ENCODE results near the gene ARID3B. TPM values are rescaled to one million over a fixed set of nuclear protein-coding genes. Genes with fewer than 3 reads are reported as not detected.
A peak's percentile ranks its signal among the peaks of the same experiment; 100 is the strongest.

Gene ARID3B
- total RNA-seq, 1 experiment from 2014 or later = 8.1 TPM

DNA sequence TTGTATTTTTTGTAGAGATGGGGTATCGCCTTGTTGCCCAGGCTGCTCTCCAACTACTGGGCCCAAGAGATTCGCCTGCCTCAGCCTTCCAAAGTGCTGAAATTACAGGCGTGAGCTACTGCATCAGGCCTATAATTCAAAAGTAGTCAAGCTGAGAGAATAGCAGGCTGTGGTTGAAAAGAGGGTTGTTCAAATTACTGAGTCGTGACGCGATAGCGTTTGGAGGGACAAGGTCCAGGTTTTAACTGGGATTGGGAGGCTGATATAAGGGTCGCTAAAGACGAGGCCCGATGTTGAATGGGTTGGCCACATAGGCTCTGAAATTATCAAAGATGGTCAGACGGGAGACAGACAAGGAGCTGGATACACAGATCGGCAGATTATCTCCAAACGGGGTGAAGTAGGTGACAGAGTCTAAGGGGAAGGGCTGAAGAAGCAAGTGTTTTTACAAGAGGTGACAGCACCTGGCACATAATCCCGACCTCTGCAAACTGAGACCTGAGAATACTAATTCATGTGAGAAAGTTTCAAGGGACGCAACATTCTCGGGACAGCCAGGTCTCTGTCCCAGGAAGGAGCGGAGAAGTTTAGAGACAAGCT, 759 bp upstream of the ARID3B start:
- ChIA-PET CTCF (no interaction called here), RAD21 (ENCODE audit: low non-redundant PET in 1 of 2, low total read pairs in 2 of 2, uncharacterized antibody in 2 of 2, unreplicated experiment in 2 of 2) (no interaction called here)
- no peak for DNase-seq (ENCODE audit: low read depth, low spot score)

DNA sequence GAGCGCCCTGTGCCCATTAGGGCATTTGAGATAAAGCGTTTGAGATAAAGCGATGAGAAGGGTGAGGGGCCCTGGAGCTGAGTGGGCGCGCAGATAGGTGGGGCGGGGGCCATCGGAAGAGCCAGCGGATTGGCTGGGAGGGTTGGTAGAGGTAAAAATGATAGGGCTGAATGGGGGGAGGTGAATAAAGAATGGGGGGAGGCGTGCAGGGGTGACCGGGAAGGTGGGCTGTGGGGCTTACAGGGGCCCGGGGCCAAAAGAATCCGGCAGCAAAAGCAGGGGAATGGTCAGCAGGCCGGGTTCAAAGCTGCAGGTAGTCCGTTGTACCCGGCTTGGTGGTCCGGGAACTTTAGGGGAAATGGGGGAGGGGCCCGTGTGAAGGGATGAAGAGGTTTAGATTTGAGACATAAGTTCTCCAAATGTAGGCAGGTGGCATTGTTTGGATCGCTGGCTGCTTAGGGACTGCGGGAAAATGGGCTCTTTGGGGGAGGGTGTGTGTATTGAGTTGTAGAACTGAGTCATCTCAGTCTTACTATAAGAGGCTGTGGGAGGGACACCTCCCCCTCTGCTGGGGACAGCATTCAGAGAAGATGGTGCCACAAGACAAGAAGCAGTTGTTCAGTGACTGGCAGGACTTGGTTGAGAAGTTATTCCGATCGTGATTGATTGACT, 610 bp downstream of the ARID3B start:
- DNase-seq (ENCODE audit: low read depth, low spot score) (no peak), ATAC-seq (peak; percentile 5)
- intact Hi-C loops (cut with micrococcal nuclease) = loop anchor here (2.0 kb wide), 2 partner anchors 73 to 167 kb away; partner anchors contain the start of gene CLK3
- BruUV-seq (replicated peaks) = no TSS peak
- Histone ChIP-seq H3K27ac (ENCODE audit: low read depth, low read length) (peak overlapping the region; percentile 55; the same call in 1 of the 2 replicates), H2AFZ (ENCODE audit: low read depth, low read length, poor library complexity, severe bottlenecking) (no peak overlapping the region), H3K4me1 (ENCODE audit: control insufficient read depth in 1 of 2, insufficient read depth in 2 of 2, low read length in 2 of 2) (peaks cover 19 to 43% of the 10 kb centered on the region in 2 experiments), H4K20me1 (ENCODE audit: insufficient read depth) (peaks cover 11% of the 10 kb centered on the region), H3K27me3 (ENCODE audit: insufficient read depth, low read length) (peaks cover 10% of the 10 kb centered on the region; the same call in 1 of the 2 replicates), H3K79me2 (ENCODE audit: insufficient read depth, low read length) (peaks cover 30% of the 10 kb centered on the region), H3K4me3 (replicated peaks in 1 of 2; ENCODE audit: low read depth in 1 of 2, low read length in 2 of 2) (peak overlapping the region; percentile 88 to 91), H3K4me2 (ENCODE audit: low read length) (peak overlapping the region; percentile 93), H3K9ac (ENCODE audit: low read length) (peak overlapping the region; percentile 78), H3K36me3 (ENCODE audit: control insufficient read depth in 1 of 2, insufficient read depth in 2 of 2, low read length in 2 of 2) (no peaks in the 10 kb centered on the region), H3K9me2 (ENCODE audit: insufficient read depth) (no peaks in the 10 kb centered on the region), H3K9me3 (ENCODE audit: control insufficient read depth in 1 of 2, insufficient read depth in 1 of 2, low read depth in 1 of 2, low read length in 2 of 2) (no peaks in the 10 kb centered on the region)
- POLR2A ChIA-PET = interaction anchor here (1.0 to 1.4 kb wide), 3 partner anchors 15 to 80 kb away, joined by 3 to 4 read pairs (median 3); partner anchors contain the start of genes CLK3 and UBL7
- CTCF ChIA-PET = interaction anchor here (0.8 to 0.9 kb wide), 2 partner anchors 15 to 80 kb away, joined by 3 read pairs; no protein-coding TSS in a partner anchor
- RAD21 ChIA-PET (ENCODE audit: low non-redundant PET in 1 of 2, low total read pairs in 2 of 2, uncharacterized antibody in 2 of 2, unreplicated experiment in 2 of 2) = no interaction called here
- no peak for TF ChIP-seq JUND (IDR thresholded peaks at IDR 0.05)
- no peak for TF ChIP-seq ZFX (IDR thresholded peaks at IDR 0.05)
- TF ChIP-seq, protein P1, sequence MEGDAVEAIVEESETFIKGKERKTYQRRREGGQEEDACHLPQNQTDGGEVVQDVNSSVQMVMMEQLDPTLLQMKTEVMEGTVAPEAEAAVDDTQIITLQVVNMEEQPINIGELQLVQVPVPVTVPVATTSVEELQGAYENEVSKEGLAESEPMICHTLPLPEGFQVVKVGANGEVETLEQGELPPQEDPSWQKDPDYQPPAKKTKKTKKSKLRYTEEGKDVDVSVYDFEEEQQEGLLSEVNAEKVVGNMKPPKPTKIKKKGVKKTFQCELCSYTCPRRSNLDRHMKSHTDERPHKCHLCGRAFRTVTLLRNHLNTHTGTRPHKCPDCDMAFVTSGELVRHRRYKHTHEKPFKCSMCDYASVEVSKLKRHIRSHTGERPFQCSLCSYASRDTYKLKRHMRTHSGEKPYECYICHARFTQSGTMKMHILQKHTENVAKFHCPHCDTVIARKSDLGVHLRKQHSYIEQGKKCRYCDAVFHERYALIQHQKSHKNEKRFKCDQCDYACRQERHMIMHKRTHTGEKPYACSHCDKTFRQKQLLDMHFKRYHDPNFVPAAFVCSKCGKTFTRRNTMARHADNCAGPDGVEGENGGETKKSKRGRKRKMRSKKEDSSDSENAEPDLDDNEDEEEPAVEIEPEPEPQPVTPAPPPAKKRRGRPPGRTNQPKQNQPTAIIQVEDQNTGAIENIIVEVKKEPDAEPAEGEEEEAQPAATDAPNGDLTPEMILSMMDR (IDR thresholded peaks at IDR 0.05 in 2 of 3, conservative IDR thresholded peaks at IDR 0.05 in 1 of 3; ENCODE audit: borderline replicate concordance in 1 of 3, insufficient read depth in 1 of 3, low read depth in 2 of 3, low read length in 2 of 3) = no peak
- no peak for TF ChIP-seq POLR2A (IDR thresholded peaks at IDR 0.05; ENCODE audit: borderline replicate concordance, extremely low read depth, insufficient read depth, insufficient read length)
- TF ChIP-seq, protein P2, sequence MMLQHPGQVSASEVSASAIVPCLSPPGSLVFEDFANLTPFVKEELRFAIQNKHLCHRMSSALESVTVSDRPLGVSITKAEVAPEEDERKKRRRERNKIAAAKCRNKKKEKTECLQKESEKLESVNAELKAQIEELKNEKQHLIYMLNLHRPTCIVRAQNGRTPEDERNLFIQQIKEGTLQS (IDR thresholded peaks at IDR 0.05) = no peak
- no peak for TF ChIP-seq EZH2 (IDR thresholded peaks at IDR 0.05)
- TF ChIP-seq TCF7L2 (IDR thresholded peaks at IDR 0.05; ENCODE audit: borderline replicate concordance, extremely low read depth, insufficient read depth, insufficient read length) = no peak
- no peak for TF ChIP-seq CBX3 (IDR thresholded peaks at IDR 0.05; ENCODE audit: low read depth)
- no peak for TF ChIP-seq ZNF274 (IDR thresholded peaks at IDR 0.05; ENCODE audit: low read depth, low read length)
- TF ChIP-seq CEBPB (IDR thresholded peaks at IDR 0.05; ENCODE audit: low read depth) = no peak
- no peak for TF ChIP-seq SIN3A (IDR thresholded peaks at IDR 0.05; ENCODE audit: low read depth)

More for the DNA sequence above, 759 bp upstream of the ARID3B start:
- H3K79me2 ChIP-seq (ENCODE audit: insufficient read depth, low read length) = peaks cover 30% of the 10 kb centered on the region
- H3K4me1 ChIP-seq (ENCODE audit: control insufficient read depth in 1 of 2, insufficient read depth in 2 of 2, low read length in 2 of 2) = peaks cover 8 to 30% of the 10 kb centered on the region in 2 experiments; a peak in 3 of 4 replicates
- BruUV-seq (replicated peaks) = TSS peak; percentile 97
- peak overlapping the region; percentile 72 for H3K27ac ChIP-seq (ENCODE audit: low read depth, low read length)
- H3K4me3 ChIP-seq (replicated peaks in 1 of 2; ENCODE audit: low read depth in 1 of 2, low read length in 2 of 2) = peak overlapping the region; percentile 64 to 75
- H2AFZ ChIP-seq (ENCODE audit: low read depth, low read length, poor library complexity, severe bottlenecking) = peak overlapping the region; percentile 29
- peak overlapping the region; percentile 86 for H3K4me2 ChIP-seq (ENCODE audit: low read length)
- H3K36me3 ChIP-seq (ENCODE audit: control insufficient read depth in 1 of 2, insufficient read depth in 2 of 2, low read length in 2 of 2) = no peaks in the 10 kb centered on the region
- H4K20me1 ChIP-seq (ENCODE audit: insufficient read depth) = peaks cover 2% of the 10 kb centered on the region; the same call in 1 of the 2 replicates
- H3K9ac ChIP-seq (ENCODE audit: low read length) = peak overlapping the region; percentile 89
- intact Hi-C loops (cut with micrococcal nuclease) = loop anchor here (2.0 kb wide), 1 partner anchor 75 kb away; the partner anchor contains the start of gene CLK3
- ATAC-seq = peak; percentile 13; the same call in 1 of the 2 replicates
- POLR2A ChIA-PET = interaction anchor here (0.9 to 1.4 kb wide), 4 partner anchors 8 to 75 kb away, joined by 3 to 5 read pairs (median 4); partner anchors contain the start of gene CLK3
- H3K9me3 ChIP-seq (ENCODE audit: control insufficient read depth in 1 of 2, insufficient read depth in 1 of 2, low read depth in 1 of 2, low read length in 2 of 2) = no peaks in the 10 kb centered on the region
- no peaks in the 10 kb centered on the region for H3K9me2 ChIP-seq (ENCODE audit: insufficient read depth)
- H3K27me3 ChIP-seq (ENCODE audit: insufficient read depth, low read length) = peaks cover 10% of the 10 kb centered on the region; the same call in 1 of the 2 replicates
- TF ChIP-seq JUND (IDR thresholded peaks at IDR 0.05) = no peak
- TF ChIP-seq EGR1 (IDR thresholded peaks at IDR 0.05; ENCODE audit: low read depth) = no peak
- TF ChIP-seq CEBPB (IDR thresholded peaks at IDR 0.05; ENCODE audit: low read depth) = no peak
- TF ChIP-seq ZNF274 (IDR thresholded peaks at IDR 0.05; ENCODE audit: low read depth, low read length) = no peak
- TF ChIP-seq YY1 (IDR thresholded peaks at IDR 0.05; ENCODE audit: extremely low read depth, insufficient replicate concordance, low read depth, low read length) = no peak
- no peak; the same call in 1 of the 2 replicates for TF ChIP-seq SRF (IDR thresholded peaks at IDR 0.05; ENCODE audit: low read depth)
- TF ChIP-seq, protein P2 (IDR thresholded peaks at IDR 0.05) = no peak
- TF ChIP-seq CBX3 (IDR thresholded peaks at IDR 0.05; ENCODE audit: low read depth) = no peak
- no peak for TF ChIP-seq SP1 (IDR thresholded peaks at IDR 0.05; ENCODE audit: low read depth)
- TF ChIP-seq TCF7L2 (IDR thresholded peaks at IDR 0.05; ENCODE audit: borderline replicate concordance, extremely low read depth, insufficient read depth, insufficient read length) = no peak
